Choroid plexus epithelial cell (primary cell): ENCODE results near the gene ZNF335.
"Not testable (repeated sequence)": the region's sequence is repeated elsewhere in the genome, so short reads cannot be mapped to it uniquely, and the experiment has no call there.

Source experiments
- DNase-seq: peaks from one replicate; pipeline ENCODE4 v3.0.0-alpha.2; 2010; ENCODE audit warnings: low read depth
- H3K4me3 ChIP-seq: 2 replicates; pipeline ENCODE4 v1.5.1; 2011; ENCODE audit warnings: low read depth, mild to moderate bottlenecking, control low read depth, low read length, moderate library complexity
- CTCF ChIP-seq: conservative IDR thresholded peaks from 2 replicates; pipeline ENCODE4 v1.5.1; 2011; ENCODE audit warnings: low read depth, mild to moderate bottlenecking, control low read depth, inconsistent platforms, low read length, moderate library complexity

The ZNF335 gene

GRCh38 chr20:45963059-45964005, 8.7 kb downstream of the ZNF335 start:
- peak; percentile 77 for DNase-seq
- H3K4me3 ChIP-seq = no peak overlapping the region
- TF ChIP-seq CTCF = peak; percentile 49

GRCh38 chr20:45962031-45962755, 9.8 kb downstream of the ZNF335 start:
- H3K4me3 ChIP-seq = no peak overlapping the region
- no peak for TF ChIP-seq CTCF
- no peak for DNase-seq

- H3K4me3 ChIP-seq = no peak overlapping the region
- no peak for DNase-seq
- TF ChIP-seq CTCF = no peak
Measured at GRCh38 chr20:45959956-45960630, 11.9 kb downstream of the ZNF335 start.

GRCh38 chr20:45959126-45959525, 12.9 kb downstream of the ZNF335 start:
- no peak overlapping the region for H3K4me3 ChIP-seq
- no peak for DNase-seq
- TF ChIP-seq CTCF = no peak

GRCh38 chr20:45958593-45958992, 13.4 kb downstream of the ZNF335 start:
- no peak for TF ChIP-seq CTCF
- no peak overlapping the region for H3K4me3 ChIP-seq
- no peak for DNase-seq

GRCh38 chr20:45957021-45957941, 14.7 kb downstream of the ZNF335 start:
- no peak for DNase-seq
- no peak for TF ChIP-seq CTCF
- no peak overlapping the region for H3K4me3 ChIP-seq

- DNase-seq, H3K4me3 ChIP-seq: not testable (repeated sequence)
Measured at GRCh38 chr20:45956326-45956725, 15.7 kb downstream of the ZNF335 start.
